Measurements from ENCODE around the gene PSD4.

PSD4 gene

DNA sequence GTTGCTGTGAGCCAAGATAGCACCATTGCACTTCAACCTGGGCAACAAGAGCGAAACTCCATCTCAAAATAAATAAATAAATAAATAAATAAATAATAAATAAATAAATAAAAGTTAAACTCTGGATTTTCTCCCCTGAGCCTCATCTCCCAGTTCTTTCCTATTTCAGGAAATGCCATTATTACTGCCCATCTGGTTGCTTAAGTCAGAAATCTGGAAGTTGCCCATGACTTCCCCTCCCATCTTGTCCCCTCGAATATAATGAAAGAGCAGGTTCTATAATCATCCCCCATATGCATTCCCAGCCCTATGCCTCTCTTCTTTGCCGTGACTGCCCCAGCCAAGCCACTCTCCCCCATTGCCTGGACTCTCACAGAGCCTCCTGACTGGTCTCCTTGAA is 4.2 kb upstream of the PSD4 start:
- DNase-seq = no peak

- DNase-seq = no peak
Measured at GRCh38 chr2:113171334-113172075, 2.3 kb upstream of the PSD4 start.

- DNase-seq = no peak
Measured at GRCh38 chr2:113172721-113173541, 840 bp upstream of the PSD4 start.

DNA sequence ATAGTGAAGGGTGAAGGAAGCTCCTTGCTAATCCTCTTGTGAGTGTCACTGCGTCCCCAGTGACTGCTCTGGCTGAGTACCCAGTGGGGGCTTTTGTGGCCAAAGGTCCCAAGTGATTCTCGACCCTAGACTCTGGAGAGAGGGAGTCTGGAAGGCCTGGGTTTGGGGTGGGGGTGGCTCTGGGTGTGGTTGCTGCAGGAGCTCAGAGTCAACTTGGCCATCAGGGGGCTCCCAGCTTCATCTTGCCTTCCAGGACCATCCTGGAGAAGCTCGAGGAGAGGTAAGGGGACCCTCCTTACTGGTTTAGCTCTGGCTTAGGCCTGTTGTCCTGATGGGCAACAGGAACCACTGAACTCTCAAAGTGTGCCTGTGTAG is 592 bp downstream of the PSD4 start:
- DNase-seq = no peak

- no peak for DNase-seq
Measured at GRCh38 chr2:113175042-113175628, 1.4 kb downstream of the PSD4 start.

DNA sequence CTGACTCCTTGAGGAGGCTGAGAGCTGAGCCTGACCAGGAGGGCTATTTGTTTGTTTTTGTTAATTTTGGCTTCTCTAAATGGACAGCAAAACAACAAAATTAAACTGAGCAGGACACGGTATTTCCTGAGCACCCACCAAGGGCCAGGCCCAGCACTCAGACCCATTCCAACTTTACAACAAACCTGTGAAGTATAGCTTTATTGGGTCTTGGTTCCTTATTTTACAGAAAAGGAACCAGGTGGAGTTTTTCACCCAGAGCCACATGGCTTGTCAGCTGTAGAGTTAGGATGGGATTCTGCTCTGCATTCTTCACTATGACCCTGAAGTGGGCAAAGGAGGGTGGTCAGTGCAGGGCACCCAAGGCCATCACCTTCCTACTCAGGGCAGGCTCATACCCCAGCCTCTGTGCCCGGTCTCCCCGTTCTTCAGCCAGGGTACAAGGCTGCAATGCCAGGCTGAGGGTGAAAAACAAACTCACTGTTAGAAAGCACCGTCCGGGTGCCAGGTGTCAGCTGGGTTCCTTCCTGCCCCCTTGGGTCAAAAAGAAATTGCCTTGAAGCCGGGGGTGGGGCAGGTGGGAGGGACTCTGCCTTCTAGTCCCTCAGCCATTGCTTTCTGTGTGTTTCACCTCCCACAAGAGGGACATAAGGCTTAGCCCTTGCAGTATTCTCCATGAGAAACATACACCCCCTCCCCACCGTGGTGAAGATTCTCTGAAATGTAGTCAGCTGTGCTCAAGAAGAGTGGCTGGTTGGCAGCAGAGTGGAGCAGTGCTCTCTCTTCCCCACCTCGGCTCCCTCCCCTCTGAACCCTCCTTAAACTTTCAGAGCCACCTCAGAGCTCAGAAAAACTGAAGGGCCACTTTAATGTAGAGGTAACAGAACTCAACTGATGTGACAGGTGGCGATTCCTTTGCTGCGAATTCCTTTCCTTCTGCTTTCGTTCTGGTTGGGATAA is 2.2 kb downstream of the PSD4 start:
- DNase-seq = no peak

DNA sequence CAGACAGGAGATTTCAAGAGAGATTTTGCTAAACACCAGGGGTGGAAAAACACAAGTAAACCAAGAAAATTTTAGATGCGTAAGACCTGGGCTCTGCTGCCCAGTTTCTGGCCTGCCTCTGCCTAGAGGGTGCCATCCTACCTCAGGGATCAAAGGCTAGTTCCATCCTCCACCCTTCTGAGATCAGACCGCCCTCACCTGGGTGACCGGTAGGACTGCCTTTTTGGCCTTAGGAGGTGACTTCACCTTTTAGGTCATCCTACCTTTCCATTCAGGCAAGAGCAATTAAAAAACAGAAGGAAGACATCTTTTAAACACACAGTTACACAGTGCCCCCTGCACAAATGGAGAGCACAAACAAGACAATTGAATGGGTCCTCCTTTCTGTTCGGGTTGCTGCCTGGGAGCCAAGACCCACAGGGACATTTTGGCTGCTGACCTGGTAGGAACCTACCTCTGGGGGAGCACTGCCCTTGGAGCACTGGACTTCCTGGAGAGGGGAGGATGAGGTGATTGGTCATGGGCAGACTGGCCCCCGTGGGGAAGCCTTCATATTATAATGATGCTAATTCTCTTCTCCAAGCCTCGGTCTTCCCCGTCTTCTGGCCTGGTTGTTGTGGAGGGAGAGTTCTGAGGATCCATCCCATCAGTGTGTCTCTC is 3.1 kb downstream of the PSD4 start:
- DNase-seq = no peak

DNA sequence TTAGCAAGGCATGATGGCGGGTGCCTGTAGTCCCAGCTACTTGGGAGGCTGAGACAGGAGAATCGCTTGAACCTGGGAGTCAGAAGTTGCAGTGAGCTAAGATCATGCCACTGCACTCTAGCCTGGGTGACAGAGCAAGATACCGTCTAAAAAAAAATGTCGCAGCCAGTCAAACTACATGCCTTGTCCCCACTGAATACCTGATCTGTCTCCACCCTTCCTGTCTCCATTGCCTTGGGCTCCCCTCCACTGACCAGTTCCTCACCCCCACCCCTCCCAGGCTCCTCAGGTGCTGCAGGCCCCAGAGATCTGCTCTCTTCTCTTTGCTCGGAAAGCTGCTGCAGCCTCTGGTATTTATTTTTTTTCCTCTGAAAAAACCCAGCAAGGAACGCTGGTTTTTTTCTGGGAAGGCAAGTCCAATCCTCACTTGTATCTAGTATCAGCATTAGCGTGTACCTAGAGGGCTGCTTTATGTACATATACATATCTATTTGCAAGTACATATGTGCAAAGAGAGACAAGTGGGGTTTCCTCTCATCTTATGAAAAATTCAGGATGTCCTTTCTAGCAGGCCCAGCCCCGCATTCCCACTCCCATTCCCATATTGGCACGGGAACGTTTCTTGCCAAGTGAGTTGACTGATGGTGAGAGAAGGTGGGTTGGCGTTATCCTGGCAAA is 4.4 kb downstream of the PSD4 start:
- no peak for DNase-seq

DNA sequence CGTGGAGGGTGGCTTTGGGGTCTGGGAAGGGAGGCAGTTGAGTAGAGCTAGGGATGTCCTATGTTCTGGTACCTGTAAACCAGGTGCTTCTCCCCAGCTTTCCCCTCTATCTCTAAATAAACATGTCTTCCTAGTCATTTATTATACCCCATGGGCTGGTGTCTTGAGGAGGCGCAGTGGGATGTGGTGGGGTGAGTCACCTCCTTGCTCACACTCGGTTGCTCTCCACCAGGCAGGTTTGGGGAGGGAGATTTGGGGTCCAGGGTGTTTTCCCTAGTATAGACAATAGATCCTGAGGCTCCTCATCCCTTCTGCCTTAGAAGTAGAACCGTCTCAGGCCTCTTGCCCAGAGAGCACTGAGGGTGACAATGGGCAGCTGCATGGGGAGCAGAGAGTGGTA is 5.1 kb downstream of the PSD4 start:
- DNase-seq = no peak

- DNase-seq = no peak
Measured at GRCh38 chr2:113179446-113180045, 5.8 kb downstream of the PSD4 start.

DNA sequence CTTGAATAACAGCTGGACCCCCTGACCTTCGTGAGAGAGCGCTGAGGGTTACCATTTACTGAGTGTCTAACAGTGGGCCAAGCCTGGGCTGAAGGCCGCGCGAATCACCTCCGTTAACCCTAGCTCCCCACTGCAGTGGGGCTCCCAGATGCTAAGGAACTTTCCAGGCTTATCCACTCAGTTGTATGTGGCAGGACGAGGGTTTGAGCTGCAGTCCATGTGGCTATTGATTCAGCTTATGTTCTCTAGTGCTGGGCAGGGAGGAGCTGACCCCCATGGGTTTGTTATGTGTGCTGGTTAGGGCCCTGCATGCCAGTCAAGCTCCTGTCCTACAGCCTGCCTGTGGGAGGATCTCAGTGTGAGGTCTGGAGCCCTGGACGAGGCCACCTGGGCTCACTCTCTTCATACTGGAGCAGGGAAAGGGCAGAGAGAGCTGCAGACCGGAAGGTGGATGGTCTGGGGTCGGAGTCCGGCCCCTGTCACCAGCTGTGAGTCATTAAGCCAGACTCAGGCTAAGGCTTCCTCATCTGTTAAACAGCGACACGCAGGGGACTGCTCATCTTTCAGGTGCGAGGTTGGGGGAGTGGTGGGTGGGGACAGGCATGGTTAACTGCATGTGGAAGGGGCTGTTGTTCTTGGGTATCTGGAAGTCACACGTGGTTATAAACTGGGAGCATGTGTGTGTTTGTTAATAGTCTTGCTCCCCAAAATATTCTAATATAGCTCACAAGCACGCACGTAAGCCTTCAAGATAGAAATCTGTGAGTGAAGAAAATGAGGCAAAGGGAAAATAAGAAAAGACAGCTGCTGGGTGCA is 6.6 kb downstream of the PSD4 start:
- DNase-seq = no peak

DNA sequence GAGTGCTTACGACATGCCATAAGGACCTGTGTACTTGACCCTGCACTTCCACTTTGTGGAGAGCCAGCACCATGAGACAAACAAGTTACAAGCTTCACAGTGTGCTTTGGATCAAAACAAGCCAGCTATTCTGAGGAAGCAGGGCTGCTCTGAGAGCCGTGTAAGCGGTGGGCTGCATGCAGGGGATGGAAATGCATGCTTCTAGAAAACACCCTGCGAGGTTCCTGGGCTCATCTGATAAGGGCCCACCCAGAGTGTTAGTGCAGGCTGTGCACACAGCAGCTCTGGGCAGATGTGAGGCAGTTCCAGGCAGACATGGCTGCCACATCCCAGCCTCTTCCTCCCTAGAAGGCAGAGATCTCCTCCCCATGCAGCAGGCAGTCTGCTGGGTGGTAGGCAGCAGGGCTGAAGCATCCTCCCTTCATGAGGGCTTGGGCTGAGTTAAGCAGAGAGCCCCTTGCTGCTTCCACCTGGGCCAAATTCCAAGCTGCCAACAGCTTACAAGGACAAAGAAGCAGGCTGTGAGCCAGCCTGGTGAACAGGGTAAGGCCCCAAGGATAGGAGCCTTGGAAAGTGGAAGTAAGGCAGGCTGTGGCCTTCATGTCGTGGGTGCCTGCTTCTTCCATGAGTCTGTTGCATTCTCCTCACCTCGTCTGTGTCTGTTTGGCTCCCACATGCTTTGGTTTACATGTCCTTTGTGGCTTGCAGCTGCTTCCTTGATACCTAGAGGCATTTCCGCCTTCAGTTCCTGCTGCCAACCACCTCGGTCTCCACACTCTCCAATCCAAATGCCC is 7.7 kb downstream of the PSD4 start:
- DNase-seq = no peak

DNA sequence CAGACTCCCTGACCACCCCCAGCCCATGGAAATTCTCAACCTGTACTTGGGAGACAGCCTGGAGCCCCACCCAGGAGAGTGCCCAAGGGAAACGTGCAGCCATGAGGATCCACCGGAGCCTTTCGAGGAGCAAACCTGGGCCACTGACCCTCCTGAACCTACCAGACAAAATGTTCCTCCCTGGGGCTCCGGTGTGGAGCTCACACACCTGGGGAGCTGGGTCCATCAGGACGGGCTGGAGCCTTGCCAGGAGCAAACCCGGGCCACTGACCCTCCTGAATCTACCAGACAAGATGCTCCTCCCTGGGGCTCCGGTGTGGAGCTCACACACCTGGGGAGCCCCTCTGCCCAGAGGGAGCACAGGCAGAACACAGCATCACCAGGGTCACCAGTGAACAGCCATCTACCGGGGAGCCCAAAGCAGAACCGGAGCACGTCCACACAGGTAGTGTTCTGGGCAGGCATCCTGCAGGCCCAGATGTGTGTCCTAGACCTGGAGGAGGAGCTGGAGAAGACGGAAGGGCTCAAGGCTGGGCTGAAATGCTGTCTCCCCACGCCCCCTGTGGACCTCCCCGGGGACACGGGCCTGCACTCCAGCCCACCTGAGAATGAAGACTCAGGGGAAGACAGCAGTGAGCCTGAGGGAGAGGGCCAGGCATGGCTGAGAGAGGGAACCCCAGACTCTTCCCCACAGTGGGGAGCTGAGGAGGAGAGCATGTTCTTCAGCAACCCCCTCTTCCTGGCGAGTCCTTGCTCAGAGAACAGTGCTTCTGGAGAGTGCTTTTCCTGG is 8.9 kb downstream of the PSD4 start:
- DNase-seq = no peak

GRCh38 chr2:113183264-113183663 is 9.5 kb downstream of the PSD4 start:
- no peak for DNase-seq

DNA sequence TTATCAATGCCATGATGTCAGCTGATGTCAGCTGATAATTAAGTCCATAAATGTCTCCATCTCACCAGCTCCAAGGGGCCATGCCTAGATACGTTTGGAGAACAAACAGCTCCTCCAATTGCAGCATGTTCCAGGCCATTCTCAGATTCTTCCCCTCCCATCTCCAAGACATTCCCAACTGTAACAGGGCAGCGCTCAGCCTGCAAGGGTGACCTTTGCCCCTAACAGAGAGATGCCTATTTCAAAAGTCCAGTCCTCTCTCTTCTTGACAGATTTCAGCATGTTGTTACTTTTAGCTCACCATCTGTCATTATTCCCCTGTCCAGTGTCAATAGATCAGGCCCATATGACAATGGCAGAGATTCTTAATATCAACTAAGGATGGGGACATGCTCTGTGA is 9.9 kb downstream of the PSD4 start:
- no peak for DNase-seq

DNA sequence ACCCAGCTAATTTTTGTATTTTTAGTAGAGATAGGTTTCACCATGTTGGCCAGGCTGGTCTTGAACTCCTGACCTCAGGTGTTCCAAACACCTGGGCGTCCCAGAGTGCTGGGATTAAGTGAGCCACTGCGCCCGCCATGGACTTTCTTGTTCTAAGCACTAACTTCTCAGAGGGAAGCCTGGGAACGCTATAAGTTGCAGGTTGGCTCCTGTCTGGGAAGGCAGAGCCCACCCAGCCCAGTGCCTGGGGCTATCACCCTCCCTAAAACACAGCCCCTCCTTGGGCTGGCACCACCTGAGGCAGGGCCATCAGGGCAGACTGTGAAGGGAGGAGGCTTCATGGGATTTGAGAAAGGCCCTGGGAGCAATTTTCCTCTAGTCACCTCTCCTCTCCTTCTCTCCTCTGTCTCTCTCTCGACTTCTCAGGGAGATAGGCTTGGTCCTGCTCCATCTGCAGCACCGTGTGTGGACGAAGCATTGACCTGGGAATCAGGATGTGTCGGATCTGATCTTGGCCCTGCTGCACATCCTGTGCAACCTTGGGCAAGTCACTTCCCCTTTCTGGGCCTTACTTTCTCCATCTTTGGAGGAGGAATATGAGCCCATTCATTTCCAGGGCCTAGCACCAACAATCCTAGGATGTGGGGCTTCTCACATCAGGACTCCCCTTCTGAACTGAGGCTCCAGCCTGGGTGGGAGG is 10.9 kb downstream of the PSD4 start:
- no peak for DNase-seq

DNA sequence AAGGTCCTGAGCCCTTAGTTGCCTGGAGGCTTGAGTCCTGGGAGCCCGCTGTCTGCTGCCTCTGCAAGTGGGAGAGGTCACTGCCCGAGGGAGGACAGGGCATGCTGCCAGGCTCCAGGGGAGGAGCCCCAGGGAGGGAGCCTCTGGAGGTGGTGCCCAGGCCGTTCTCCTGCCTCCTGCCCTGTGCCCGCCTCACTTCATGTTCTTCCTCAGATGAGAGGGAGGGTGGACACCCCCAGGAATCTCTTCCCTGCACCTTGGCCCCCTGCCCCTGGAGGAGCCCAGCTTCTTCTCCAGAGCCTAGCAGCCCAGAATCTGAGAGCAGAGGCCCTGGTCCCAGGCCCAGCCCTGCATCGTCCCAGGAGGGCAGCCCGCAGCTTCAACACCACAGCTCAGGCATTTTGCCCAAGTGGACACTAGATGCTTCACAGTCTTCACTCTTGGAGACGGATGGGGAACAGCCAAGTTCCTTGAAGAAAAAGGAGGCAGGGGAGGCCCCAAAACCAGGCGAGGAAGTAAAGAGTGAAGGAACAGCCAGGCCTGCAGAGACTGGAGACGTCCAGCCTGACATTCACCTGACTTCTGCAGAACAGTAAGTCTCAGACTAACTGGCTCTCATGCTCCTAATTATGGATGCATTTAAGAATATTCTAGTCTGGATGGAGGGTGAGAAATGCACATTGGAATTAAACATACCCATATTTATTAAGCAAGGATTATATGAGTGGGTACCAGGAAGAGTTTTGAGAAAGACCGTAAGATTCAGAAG is 12.1 kb downstream of the PSD4 start:
- DNase-seq = no peak
